ENCODE results near the gene MYO5A. TPM values are rescaled to one million over a fixed set of nuclear protein-coding genes. Genes with fewer than 3 reads are reported as not detected.

The MYO5A gene
- total RNA-seq, 1 experiment from 2014 or later: 21.8 TPM

DNA sequence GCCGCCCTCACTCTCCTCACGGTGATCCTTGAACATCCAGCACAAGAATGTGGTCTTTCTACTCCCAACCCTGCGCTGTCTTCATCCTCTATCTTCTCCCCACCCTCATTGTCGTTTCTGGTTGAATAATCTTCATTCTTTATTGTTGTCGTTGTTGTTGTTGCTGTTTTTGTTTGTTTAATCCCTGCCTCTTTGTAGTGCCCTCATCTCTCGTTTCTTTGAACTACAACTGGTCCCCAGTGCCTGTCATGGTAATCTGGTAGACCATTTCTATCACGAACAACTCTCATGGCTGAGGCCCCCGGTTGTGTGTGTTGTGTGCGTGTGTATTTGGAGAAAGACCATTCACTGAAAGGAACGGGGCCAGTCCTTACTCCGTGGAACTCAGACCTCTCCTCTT lies 1.3 kb upstream of the MYO5A start:
- no CpG with 5 or more reads among the region's 11 CpGs for WGBS (ENCODE audit: extremely low coverage, insufficient read length, low lambda C conversion rate)
- Mint-ChIP-seq H3K4me3 (peak overlapping the region; percentile 54 to 79), H3K4me1 (peaks cover 17 to 21% of the 10 kb centered on the region in 2 experiments), H3K27me3 (ENCODE audit: low read depth) (peaks cover 57% of the 10 kb centered on the region), H3K9me3 (no peaks in the 10 kb centered on the region; a peak in 1 of 5 replicates), H3K27ac (no peak overlapping the region), H3K36me3 (ENCODE audit: insufficient read depth in 1 of 3, low read depth in 3 of 3) (no peaks in the 10 kb centered on the region)
- Histone ChIP-seq H3T11ph (ENCODE audit: low read length) (no peak overlapping the region), H2BK15ac (ENCODE audit: low read depth, low read length) (no peak overlapping the region), H2BK20ac (ENCODE audit: low read depth, low read length, poor library complexity, severe bottlenecking) (no peak overlapping the region), H3K4me1 (ENCODE audit: insufficient read depth, low read length) (no peaks in the 10 kb centered on the region), H3K23me2 (ENCODE audit: insufficient read length, low read depth, low read length, poor library complexity, severe bottlenecking) (peaks cover 18% of the 10 kb centered on the region), H3K9ac (ENCODE audit: extremely low read depth, insufficient read length, low read length) (peak overlapping the region; percentile 16), H3K4ac (ENCODE audit: low read depth, low read length) (no peak overlapping the region), H2BK120ac (ENCODE audit: low read depth, low read length, poor library complexity, severe bottlenecking) (no peak overlapping the region), H3K79me1 (ENCODE audit: insufficient read depth, low read depth, low read length, poor library complexity, severe bottlenecking) (no peaks in the 10 kb centered on the region), H2BK12ac (ENCODE audit: insufficient read length, low read depth, low read length) (no peak overlapping the region), H3K4me2 (ENCODE audit: insufficient read depth, insufficient read length, low read length) (peak overlapping the region; percentile 91), H4K20me1 (ENCODE audit: control insufficient read depth, insufficient read depth, insufficient read length) (no peaks in the 10 kb centered on the region), H3K27me3 (ENCODE audit: insufficient read depth, low read length) (peaks cover 7% of the 10 kb centered on the region; the same call in 1 of the 2 replicates), H2AK5ac (ENCODE audit: insufficient read length, low read length) (no peak overlapping the region), H3K27ac (ENCODE audit: insufficient read length, low read depth, low read length) (no peak overlapping the region), H2AFZ (ENCODE audit: low read length) (no peak overlapping the region), H3K56ac (ENCODE audit: insufficient read length, low read depth, low read length) (no peak overlapping the region), H3K79me2 (ENCODE audit: insufficient read depth, low read length) (no peaks in the 10 kb centered on the region), H3K9me3 (ENCODE audit: control insufficient read depth, low read depth, low read length) (no peaks in the 10 kb centered on the region), H3K23ac (ENCODE audit: insufficient read length, low read depth, low read length) (no peak overlapping the region), H2BK5ac (ENCODE audit: insufficient read length, low read length) (no peak overlapping the region), H4K8ac (replicated peaks; ENCODE audit: insufficient read length, low read depth, low read length) (no peak overlapping the region), H3K14ac (ENCODE audit: insufficient read depth, low read length) (no peak overlapping the region), H4K5ac (ENCODE audit: insufficient read length, low read depth, low read length) (no peak overlapping the region), H4K91ac (ENCODE audit: insufficient read length, low read depth, low read length) (no peak overlapping the region), H3K18ac (ENCODE audit: insufficient read length, low read depth, low read length) (no peak overlapping the region)
- DNase-seq: no peak
- TF ChIP-seq, protein P1, sequence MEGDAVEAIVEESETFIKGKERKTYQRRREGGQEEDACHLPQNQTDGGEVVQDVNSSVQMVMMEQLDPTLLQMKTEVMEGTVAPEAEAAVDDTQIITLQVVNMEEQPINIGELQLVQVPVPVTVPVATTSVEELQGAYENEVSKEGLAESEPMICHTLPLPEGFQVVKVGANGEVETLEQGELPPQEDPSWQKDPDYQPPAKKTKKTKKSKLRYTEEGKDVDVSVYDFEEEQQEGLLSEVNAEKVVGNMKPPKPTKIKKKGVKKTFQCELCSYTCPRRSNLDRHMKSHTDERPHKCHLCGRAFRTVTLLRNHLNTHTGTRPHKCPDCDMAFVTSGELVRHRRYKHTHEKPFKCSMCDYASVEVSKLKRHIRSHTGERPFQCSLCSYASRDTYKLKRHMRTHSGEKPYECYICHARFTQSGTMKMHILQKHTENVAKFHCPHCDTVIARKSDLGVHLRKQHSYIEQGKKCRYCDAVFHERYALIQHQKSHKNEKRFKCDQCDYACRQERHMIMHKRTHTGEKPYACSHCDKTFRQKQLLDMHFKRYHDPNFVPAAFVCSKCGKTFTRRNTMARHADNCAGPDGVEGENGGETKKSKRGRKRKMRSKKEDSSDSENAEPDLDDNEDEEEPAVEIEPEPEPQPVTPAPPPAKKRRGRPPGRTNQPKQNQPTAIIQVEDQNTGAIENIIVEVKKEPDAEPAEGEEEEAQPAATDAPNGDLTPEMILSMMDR (conservative IDR thresholded peaks at IDR 0.05): no peak
